A673 (cell line): ENCODE measurements around the gene ADGRE1. TPM values are rescaled to one million over a fixed set of nuclear protein-coding genes. Genes with fewer than 3 reads are reported as not detected.

Source experiments
- BruUV-seq: library from RNA; stranded (reverse); fragments of 400-500 nt; replicated peaks from 2 replicates; lab custom pipeline; 2021; lab: Mats Ljungman, UMichigan
- CTCF ChIA-PET: fragments of 300-600 bp; sonication (Branson Sonifier 250); formaldehyde crosslinking; loops from one replicate; lab custom pipeline; 2022; ENCODE audit warnings: antibody characterized with exemption; lab: Charles Lee
- POLR2A ChIA-PET: fragments of 300-600 bp; sonication (Branson Sonifier 250); formaldehyde crosslinking; loops from one replicate; lab custom pipeline; 2022; ENCODE audit warnings: antibody characterized with exemption; ENCODE audit not compliant: low non-redundant PET; lab: Charles Lee
- DNase-seq: peaks from one replicate; pipeline ENCODE4 v3.0.0-alpha.2; 2015; ENCODE audit warnings: low spot score
- H3K27ac ChIP-seq: fragments of 200-600 bp; sonication (generic); 2 replicates; pipeline ENCODE4 v1.5.1; 2016; ENCODE audit warnings: mixed run types, low read depth, mild to moderate bottlenecking, mixed read lengths, antibody characterized with exemption, low read length; ENCODE audit not compliant: poor library complexity, severe bottlenecking
- H3K27me3 ChIP-seq: fragments of 200-600 bp; sonication (generic); replicated peaks from 2 replicates; pipeline ENCODE4 v1.6.1; 2017; ENCODE audit warnings: mixed run types, low read depth, mild to moderate bottlenecking, mixed read lengths, antibody characterized with exemption, low read length; ENCODE audit not compliant: insufficient read depth, poor library complexity
- H3K36me3 ChIP-seq: fragments of 200-600 bp; sonication (generic); 2 replicates; pipeline ENCODE4 v1.6.1; 2016; ENCODE audit warnings: mixed run types, mild to moderate bottlenecking, mixed read lengths, antibody characterized with exemption, low read length; ENCODE audit not compliant: insufficient read depth, poor library complexity, severe bottlenecking
- H3K4me1 ChIP-seq: fragments of 200-600 bp; sonication (generic); 2 replicates; pipeline ENCODE4 v1.6.1; 2017; ENCODE audit warnings: mixed run types, mild to moderate bottlenecking, mixed read lengths, antibody characterized with exemption, low read length; ENCODE audit not compliant: insufficient read depth, poor library complexity, severe bottlenecking
- H3K4me3 ChIP-seq: fragments of 200-600 bp; sonication (generic); 2 replicates; pipeline ENCODE4 v1.5.1; 2016; ENCODE audit warnings: low read depth, mixed run types, mild to moderate bottlenecking, mixed read lengths, low read length; ENCODE audit not compliant: poor library complexity, severe bottlenecking
- H3K9me3 ChIP-seq: fragments of 200-600 bp; sonication (generic); 2 replicates; pipeline ENCODE4 v1.6.1; 2016; ENCODE audit warnings: mixed run types, low read depth, mild to moderate bottlenecking, mixed read lengths, antibody characterized with exemption, low read length; ENCODE audit not compliant: poor library complexity, severe bottlenecking
- CTCF ChIP-seq: fragments of 300-800, 200-600 bp; sonication (generic); conservative IDR thresholded peaks from 2 replicates; pipeline ENCODE4 v1.5.1; 2017; ENCODE audit warnings: low read depth, mild to moderate bottlenecking, antibody characterized with exemption, low read length, moderate library complexity, mixed read lengths
- EZH2 ChIP-seq: fragments of 200-600 bp; sonication (generic); IDR thresholded peaks from 2 replicates; pipeline ENCODE4 v1.6.1; 2017; ENCODE audit warnings: borderline replicate concordance, low read depth, mild to moderate bottlenecking, mixed read lengths, antibody characterized with exemption, low read length; ENCODE audit not compliant: poor library complexity, severe bottlenecking
- intact Hi-C: fragments of 100-400 bp; cut with micrococcal nuclease; formaldehyde crosslinking; loops from one replicate; pipeline ENCODE4 v1.10.0; 2022; ENCODE audit not compliant: unreplicated experiment
- total RNA-seq: library from RNA; stranded (reverse); gene quantifications from 2 replicates; pipeline ENCODE4 v1.2.3, GENCODE V29; 2021

The ADGRE1 gene
- total RNA-seq, 1 experiment from 2014 or later = not detected

DNA sequence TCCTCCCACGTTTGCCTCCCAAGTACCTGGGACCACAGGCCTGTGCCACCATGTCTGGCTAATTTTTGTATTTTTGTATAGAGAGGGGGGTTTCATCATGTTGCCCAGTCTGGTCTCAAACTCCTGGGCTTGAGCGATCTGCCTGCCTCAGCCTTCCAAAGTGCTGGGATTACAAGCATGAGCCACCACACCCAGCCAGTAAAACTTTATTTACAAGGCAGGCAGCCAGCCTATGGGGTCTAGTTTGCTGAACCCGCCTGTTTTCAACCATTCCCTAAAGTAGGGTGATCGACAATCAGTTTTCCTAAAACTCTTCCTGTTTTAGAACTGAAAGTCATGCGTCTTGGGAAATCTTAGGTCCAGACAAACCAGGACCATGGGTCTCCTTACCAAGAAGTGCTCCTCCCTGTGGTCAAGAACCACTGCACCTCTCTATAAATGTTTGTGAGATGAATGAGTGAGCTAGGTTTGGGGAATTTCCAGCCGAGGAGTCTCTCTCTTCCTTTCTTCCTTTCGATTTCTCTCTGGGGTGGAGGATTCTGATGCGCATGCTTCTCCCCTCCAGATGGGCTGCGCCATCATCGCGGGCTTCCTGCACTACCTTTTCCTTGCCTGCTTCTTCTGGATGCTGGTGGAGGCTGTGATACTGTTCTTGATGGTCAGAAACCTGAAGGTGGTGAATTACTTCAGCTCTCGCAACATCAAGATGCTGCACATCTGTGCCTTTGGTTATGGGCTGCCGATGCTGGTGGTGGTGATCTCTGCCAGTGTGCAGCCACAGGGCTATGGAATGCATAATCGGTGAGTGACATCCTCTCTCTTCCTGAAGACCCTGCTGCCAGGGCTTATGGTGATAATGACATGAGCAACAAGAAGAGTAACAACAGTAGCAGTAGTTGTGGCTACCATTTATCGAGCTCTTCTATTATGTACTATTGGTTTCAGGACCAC, 38.7 kb downstream of the ADGRE1 start:
- peak; percentile 22 for DNase-seq
- no peak overlapping the region for H3K27ac ChIP-seq
- H3K27me3 ChIP-seq = no peaks in the 10 kb centered on the region
- no peak overlapping the region for H3K4me3 ChIP-seq
- no peaks in the 10 kb centered on the region for H3K4me1 ChIP-seq
- no peaks in the 10 kb centered on the region for H3K36me3 ChIP-seq
- BruUV-seq = no TSS peak
- H3K9me3 ChIP-seq = no peaks in the 10 kb centered on the region
- intact Hi-C loops = no loop called here
- ChIA-PET POLR2A (no interaction called here), CTCF (interaction anchor here (0.5 to 0.7 kb wide), 3 partner anchors 128 to 747 kb away, joined by 5 read pairs; no protein-coding TSS in a partner anchor)
- TF ChIP-seq CTCF (peak; percentile 45), EZH2 (no peak)

DNA sequence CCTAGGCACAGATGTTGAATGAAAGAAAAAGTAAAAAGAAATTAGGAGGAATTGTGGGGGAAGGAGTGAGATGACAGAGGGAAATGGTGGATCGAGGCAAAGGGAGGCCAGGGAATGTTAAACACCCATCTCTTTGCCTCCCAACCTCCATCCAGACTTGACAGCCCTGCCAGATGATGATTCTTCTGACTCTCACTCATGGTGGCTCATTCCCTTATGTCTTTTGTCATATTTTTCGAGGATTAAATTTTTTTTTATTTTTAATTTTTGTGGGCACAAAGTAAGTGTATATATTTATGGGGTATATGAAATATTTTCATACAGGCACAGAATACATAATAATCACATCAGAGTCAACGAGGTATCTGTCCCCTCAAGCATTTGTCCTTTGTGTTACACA, 42.8 kb downstream of the ADGRE1 start:
- H3K4me3 ChIP-seq = no peak overlapping the region
- intact Hi-C loops = no loop called here
- ChIA-PET POLR2A (no interaction called here), CTCF (no interaction called here)
- H3K27me3 ChIP-seq = no peaks in the 10 kb centered on the region
- TF ChIP-seq CTCF (no peak), EZH2 (no peak)
- DNase-seq = no peak
- no TSS peak for BruUV-seq
- H3K9me3 ChIP-seq = no peaks in the 10 kb centered on the region
- no peaks in the 10 kb centered on the region for H3K36me3 ChIP-seq
- no peak overlapping the region for H3K27ac ChIP-seq
- no peaks in the 10 kb centered on the region for H3K4me1 ChIP-seq

- H3K27ac ChIP-seq = no peak overlapping the region
- CTCF ChIA-PET = no interaction called here
- DNase-seq = no peak
- intact Hi-C loops = no loop called here
- H3K9me3 ChIP-seq = peaks cover 6% of the 10 kb centered on the region
- no peaks in the 10 kb centered on the region for H3K36me3 ChIP-seq
- no peak overlapping the region for H3K4me3 ChIP-seq
- H3K4me1 ChIP-seq = no peaks in the 10 kb centered on the region
- POLR2A ChIA-PET = no interaction called here
- H3K27me3 ChIP-seq = no peaks in the 10 kb centered on the region
- BruUV-seq = no TSS peak
- no peak for TF ChIP-seq EZH2
- no peak for TF ChIP-seq CTCF
These were observed 47.7 kb downstream of the ADGRE1 start for GRCh38 chr19:6935069-6935468.
